Esophagus (tissue), 2 donors: ENCODE results near the gene AVPR1A. TPM values are rescaled to one million over a fixed set of nuclear protein-coding genes. Genes with fewer than 3 reads are reported as not detected.

Experiments
- H3K27ac ChIP-seq, 2 donors: one replicate each; pipeline ENCODE4 v1.5.1; 2013; ENCODE audit warnings: low read depth in 2 of 2, mild to moderate bottlenecking in 2 of 2, inconsistent platforms in 1 of 2, low read length in 1 of 2, moderate library complexity in 1 of 2
- H3K27me3 ChIP-seq, 2 donors: one replicate each; pipeline ENCODE4 v1.6.1; 2013; ENCODE audit warnings: low read length in 2 of 2, control low read depth in 1 of 2, mild to moderate bottlenecking in 1 of 2; ENCODE audit not compliant: insufficient read depth in 2 of 2, control insufficient read depth in 1 of 2
- H3K36me3 ChIP-seq, 2 donors: one replicate each; pipeline ENCODE4 v1.6.1; 2013; ENCODE audit warnings: low read length in 1 of 2; ENCODE audit not compliant: control insufficient read depth in 2 of 2, insufficient read depth in 2 of 2
- H3K4me1 ChIP-seq, 2 donors: one replicate each; pipeline ENCODE4 v1.6.1; 2013; ENCODE audit warnings: low read length in 1 of 2; ENCODE audit not compliant: control insufficient read depth in 2 of 2, insufficient read depth in 2 of 2
- H3K4me3 ChIP-seq, 2 donors: one replicate each; pipeline ENCODE4 v1.5.1; 2013; ENCODE audit warnings: low read length in 2 of 2, mild to moderate bottlenecking in 2 of 2, low read depth in 1 of 2, moderate library complexity in 1 of 2
- H3K9me3 ChIP-seq, 2 donors: one replicate each; pipeline ENCODE4 v1.6.1; 2013; ENCODE audit warnings: mild to moderate bottlenecking in 2 of 2, low read depth in 1 of 2, low read length in 1 of 2, moderate library complexity in 1 of 2; ENCODE audit not compliant: control insufficient read depth in 2 of 2, insufficient read depth in 1 of 2
- whole genome bisulfite sequencing, 2 donors: extraction: QIAGEN DNeasy Blood & Tissue Kit; methylation state at CpG; one replicate each; pipeline ENCODE4 v1.1.7; 2013; 5-methylcytosine and 5-hydroxymethylcytosine counted together
- polyA plus RNA-seq, 2 donors: library from polyadenylated mRNA; stranded (reverse); fragments of 200-250 nt; gene quantifications; one replicate each; pipeline ENCODE4 v1.2.3, GENCODE V29; 2013
- donor health status: healthy with polysubstance abuse.
- donor health status: Bipolar disorder and iron deficiency.

AVPR1A gene
- polyA plus RNA-seq, 2 donors: 0.10 to 0.21 TPM

DNA sequence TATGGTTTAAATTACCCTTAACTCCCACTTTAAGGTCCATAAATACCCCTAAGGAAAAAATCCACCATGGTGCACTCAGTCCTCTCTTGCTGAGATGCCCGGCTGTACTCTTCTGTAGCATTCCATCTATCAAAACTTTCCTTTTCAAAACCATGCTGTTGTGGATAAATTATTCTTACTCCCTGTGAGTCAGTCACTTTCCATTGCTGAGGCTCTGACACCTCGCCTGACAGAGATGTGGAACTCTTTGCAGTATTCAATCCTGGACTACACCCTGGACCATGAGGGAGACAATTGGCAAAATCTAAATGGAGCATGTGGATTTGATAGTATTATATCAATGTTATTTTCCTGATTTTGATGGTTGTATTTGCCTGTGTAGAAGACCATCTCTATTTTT is 49.1 kb downstream of the AVPR1A start:
- Histone ChIP-seq H3K27ac (no peak overlapping the region), H3K36me3 (no peaks in the 10 kb centered on the region), H3K9me3 (no peaks in the 10 kb centered on the region), H3K4me3 (no peak overlapping the region), H3K4me1 (no peaks in the 10 kb centered on the region), H3K27me3 (no peaks in the 10 kb centered on the region)
- WGBS, 2 donors: 69 to 70% methylated on average over 2 of the region's 2 CpGs

DNA sequence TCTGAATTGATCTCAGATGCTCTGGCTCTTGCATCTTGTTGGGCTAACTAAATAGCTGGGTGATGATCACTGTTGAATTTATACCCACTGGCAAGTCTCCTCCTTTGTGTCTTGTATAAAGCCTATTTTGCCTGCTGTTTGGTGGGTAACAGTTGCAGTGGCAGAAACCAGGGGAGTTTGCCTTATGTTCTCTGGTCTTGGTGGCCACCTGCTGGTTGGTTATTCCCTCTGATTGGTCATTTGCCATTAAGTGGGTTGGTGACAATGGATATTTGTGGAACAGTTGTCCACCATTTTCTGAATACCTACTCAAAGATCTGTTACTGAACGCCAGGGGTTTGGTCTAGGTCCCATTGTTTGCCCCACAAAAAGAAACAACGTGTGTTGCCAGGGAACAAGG is 52.1 kb downstream of the AVPR1A start:
- Histone ChIP-seq H3K9me3 (no peaks in the 10 kb centered on the region), H3K4me3 (no peak overlapping the region)
- 57 to 61% methylated on average over 2 of the region's 2 CpGs for WGBS, 2 donors

DNA sequence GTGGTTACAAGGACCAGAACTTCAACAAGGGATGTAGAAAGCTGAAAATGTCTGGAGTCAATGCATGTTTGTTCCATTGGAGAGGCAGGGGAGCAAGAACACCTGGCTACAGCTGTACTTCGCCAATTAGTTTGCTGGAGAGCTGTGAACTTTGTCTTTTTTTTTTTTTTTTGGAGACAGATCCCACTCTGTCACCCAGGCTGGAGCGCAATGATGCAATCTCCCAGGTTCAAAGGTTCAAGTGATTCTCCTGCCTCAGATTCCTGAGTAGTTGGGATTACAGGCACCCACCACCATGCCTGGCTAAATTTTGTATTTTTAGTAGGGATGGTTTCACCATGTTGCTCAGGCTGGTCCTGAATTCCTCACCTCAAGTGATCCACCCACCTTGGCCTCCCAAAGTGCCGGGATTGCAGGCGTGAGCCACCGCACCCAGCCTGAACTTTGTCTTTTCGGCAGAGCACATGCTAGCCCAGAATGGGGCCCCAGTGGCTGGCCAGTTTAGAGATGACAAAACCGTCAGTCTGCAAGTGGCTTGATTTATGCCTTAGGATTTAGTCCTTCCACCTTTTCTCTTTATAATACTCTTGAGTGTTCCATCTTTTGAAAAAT is 55.5 kb downstream of the AVPR1A start:
- 85 to 91% methylated on average over 7 of the region's 7 CpGs for WGBS, 2 donors
- Histone ChIP-seq H3K27me3 (no peaks in the 10 kb centered on the region), H3K9me3 (no peaks in the 10 kb centered on the region), H3K4me1 (no peaks in the 10 kb centered on the region), H3K4me3 (no peak overlapping the region), H3K27ac (no peak overlapping the region), H3K36me3 (no peaks in the 10 kb centered on the region)

More for the DNA sequence above, 52.1 kb downstream of the AVPR1A start:
- Histone ChIP-seq H3K27ac (no peak overlapping the region), H3K4me1 (no peaks in the 10 kb centered on the region), H3K27me3 (no peaks in the 10 kb centered on the region), H3K36me3 (no peaks in the 10 kb centered on the region)

DNA sequence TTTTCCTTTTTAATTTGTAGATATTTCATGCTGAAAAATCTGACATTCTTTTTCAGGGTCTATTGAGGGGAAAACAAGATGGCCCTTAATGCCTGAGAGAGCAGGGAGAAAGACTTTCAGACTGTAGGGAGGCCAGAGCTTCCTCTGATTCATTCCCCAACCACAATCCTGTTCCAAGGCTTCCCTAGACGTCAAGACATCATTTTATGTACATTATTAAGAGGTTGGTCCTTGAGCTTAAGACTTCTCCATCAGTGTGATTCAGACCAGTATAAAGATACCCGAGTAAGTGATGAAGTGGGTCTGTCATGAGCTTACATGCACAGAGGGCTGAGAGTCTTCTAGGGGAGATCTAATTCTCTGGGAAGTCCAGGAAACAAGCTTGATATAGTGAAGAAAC is 57.3 kb downstream of the AVPR1A start:
- Histone ChIP-seq H3K9me3 (no peaks in the 10 kb centered on the region), H3K27me3 (no peaks in the 10 kb centered on the region), H3K4me3 (no peak overlapping the region), H3K27ac (no peak overlapping the region), H3K4me1 (no peaks in the 10 kb centered on the region), H3K36me3 (no peaks in the 10 kb centered on the region)
- WGBS, 2 donors: 66 to 67% methylated on average over 2 of the region's 2 CpGs

DNA sequence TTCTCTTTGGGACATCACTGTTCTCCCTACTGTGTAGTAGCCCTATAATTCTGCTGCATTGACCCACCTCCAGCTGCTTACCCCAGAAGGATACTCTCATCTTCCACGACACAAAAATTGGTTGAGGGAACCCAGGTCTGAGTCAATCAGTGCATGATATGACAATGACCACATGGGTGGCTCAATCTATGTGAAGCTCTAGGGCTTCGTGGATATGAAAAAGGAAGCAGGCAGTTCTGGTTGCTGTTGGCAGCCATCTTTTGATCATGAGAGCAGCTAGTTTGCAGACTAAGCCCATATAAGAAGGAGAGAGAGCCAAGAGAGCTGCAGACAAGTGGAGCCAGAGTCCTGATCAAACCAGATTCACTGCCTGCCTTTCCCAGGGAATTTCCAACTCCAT is 57.9 kb downstream of the AVPR1A start:
- H3K9me3 ChIP-seq: no peaks in the 10 kb centered on the region
- H3K4me3 ChIP-seq: no peak overlapping the region
- H3K27ac ChIP-seq: no peak overlapping the region
- no peaks in the 10 kb centered on the region for H3K4me1 ChIP-seq
- H3K27me3 ChIP-seq: no peaks in the 10 kb centered on the region
- 80 to 85% methylated on average over 2 of the region's 2 CpGs for WGBS, 2 donors
- H3K36me3 ChIP-seq: no peaks in the 10 kb centered on the region

Other genes with a start within 250 kb of the AVPR1A start
- under 1 TPM; 0.04 to 0.09 TPM for gene PPM1H, start 216.1 kb downstream of the AVPR1A start, polyA plus RNA-seq